Smooth muscle cell (in vitro differentiated cells): ENCODE results near the gene COL2A1. TPM values are rescaled to one million over a fixed set of nuclear protein-coding genes. Genes with fewer than 3 reads are reported as not detected.
"Not testable (repeated sequence)": the region's sequence is repeated elsewhere in the genome, so short reads cannot be mapped to it uniquely, and the experiment has no call there.

Experiments
- DNase-seq: peaks from one replicate; lab custom pipeline; 2025; ENCODE audit not compliant: unreplicated experiment; lab: John Stamatoyannopoulos, UW
- H2AFZ ChIP-seq: fragments of 200-600 bp; sonication (generic); 2 replicates; pipeline ENCODE4 v1.6.0; 2016; ENCODE audit warnings: antibody characterized with exemption, low read depth, mild to moderate bottlenecking
- H3F3A ChIP-seq: fragments of 200-600 bp; sonication (generic); 2 replicates; pipeline ENCODE4 v1.6.0; 2017; ENCODE audit warnings: antibody characterized with exemption, low read depth
- H3K27ac ChIP-seq: fragments of 200-600 bp; sonication (generic); 2 replicates; pipeline ENCODE4 v1.5.1; 2016; ENCODE audit warnings: low read depth, mild to moderate bottlenecking
- H3K27me3 ChIP-seq: fragments of 200-600 bp; sonication (generic); 2 replicates; pipeline ENCODE4 v1.6.1; 2016; ENCODE audit warnings: low read depth, mild to moderate bottlenecking
- H3K36me3 ChIP-seq: fragments of 200-600 bp; sonication (generic); 2 replicates; pipeline ENCODE4 v1.5.1; 2016; ENCODE audit warnings: low read depth
- H3K4me1 ChIP-seq: fragments of 200-600 bp; sonication (generic); 2 replicates; pipeline ENCODE4 v1.5.1; 2016; ENCODE audit warnings: low read depth
- H3K4me2 ChIP-seq: fragments of 200-600 bp; sonication (generic); 2 replicates; pipeline ENCODE4 v1.6.0; 2016; ENCODE audit warnings: mild to moderate bottlenecking
- H3K4me3 ChIP-seq: fragments of 200-600 bp; sonication (generic); 2 replicates; pipeline ENCODE4 v1.5.1; 2016; ENCODE audit warnings: mild to moderate bottlenecking
- H3K79me2 ChIP-seq: fragments of 200-600 bp; sonication (generic); 2 replicates; pipeline ENCODE4 v1.6.0; 2016; ENCODE audit warnings: low read depth, mild to moderate bottlenecking
- H3K9ac ChIP-seq: fragments of 200-600 bp; sonication (generic); 2 replicates; pipeline ENCODE4 v1.6.0; 2016; ENCODE audit warnings: low read depth
- H3K9me3 ChIP-seq: fragments of 200-600 bp; sonication (generic); replicated peaks from 2 replicates; pipeline ENCODE4 v1.5.1; 2016; ENCODE audit warnings: low read depth
- H4K20me1 ChIP-seq: fragments of 200-600 bp; sonication (generic); 2 replicates; pipeline ENCODE4 v1.6.0; 2016; ENCODE audit warnings: low read depth
- CTCF ChIP-seq: fragments of 200-600 bp; sonication (generic); IDR thresholded peaks from 2 replicates; pipeline ENCODE4 v1.5.1; 2017; ENCODE audit warnings: borderline replicate concordance, mild to moderate bottlenecking, antibody characterized with exemption; ENCODE audit not compliant: insufficient read depth, poor library complexity, severe bottlenecking
- WGBS: methylation state at CpG from one replicate; pipeline ENCODE4 v1.1.7; 2016; ENCODE audit warnings: low lambda C conversion rate; 5-methylcytosine and 5-hydroxymethylcytosine counted together
- polyA plus RNA-seq: library from polyadenylated mRNA; unstranded; fragments of >200 nt; fragmentation: Nextera tagmentation; extraction: Ambion mirVana; gene quantifications from 2 replicates; pipeline ENCODE4 v1.2.1, GENCODE V29; 2016
- total RNA-seq: library from RNA; depleted of rRNA; stranded (reverse); fragments of >200 nt; gene quantifications from 2 replicates; pipeline ENCODE4 v1.2.3, GENCODE V29; 2014

COL2A1 gene
- total and polyA plus RNA-seq, 2 experiments from 2014 or later = 1.6 to 8.6 TPM

- Histone ChIP-seq H3K36me3 (no peaks in the 10 kb centered on the region), H4K20me1 (no peaks in the 10 kb centered on the region), H3K79me2 (no peaks in the 10 kb centered on the region), H3K27ac (no peak overlapping the region), H3K9me3 (no peaks in the 10 kb centered on the region), H2AFZ (no peak overlapping the region), H3K27me3 (no peaks in the 10 kb centered on the region), H3F3A (no peaks in the 10 kb centered on the region), H3K4me3 (no peak overlapping the region), H3K9ac (no peak overlapping the region), H3K4me1 (no peaks in the 10 kb centered on the region), H3K4me2 (no peak overlapping the region)
- 96% methylated on average over 3 of the region's 3 CpGs for WGBS
- no peak for DNase-seq
- TF ChIP-seq CTCF = no peak
These were observed 38.7 kb downstream of the COL2A1 start for GRCh38 chr12:47965581-47965980.

GRCh38 chr12:47964106-47964728 is 40.1 kb downstream of the COL2A1 start:
- Histone ChIP-seq H3K27me3 (no peaks in the 10 kb centered on the region), H3K79me2 (no peaks in the 10 kb centered on the region), H3K4me3 (peak overlapping the region; percentile 87), H3K9ac (no peak overlapping the region), H3K4me1 (no peaks in the 10 kb centered on the region), H3K36me3 (no peaks in the 10 kb centered on the region), H4K20me1 (no peaks in the 10 kb centered on the region), H2AFZ (peak overlapping the region; percentile 95), H3K9me3 (no peaks in the 10 kb centered on the region), H3F3A (no peaks in the 10 kb centered on the region), H3K27ac (no peak overlapping the region), H3K4me2 (peak overlapping the region; percentile 94)
- TF ChIP-seq CTCF = no peak
- WGBS = 19% methylated on average over 17 of the region's 18 CpGs
- no peak for DNase-seq

- Histone ChIP-seq H3K4me3 (peak within 1 kb of the TSS; percentile 87), H3F3A (no peaks in the 10 kb centered on the region), H3K9ac (no peak within 1 kb of the TSS), H3K4me1 (no peaks in the 10 kb centered on the region), H3K36me3 (no peaks in the 10 kb centered on the region), H3K27me3 (no peaks in the 10 kb centered on the region), H4K20me1 (no peaks in the 10 kb centered on the region), H2AFZ (peak within 1 kb of the TSS; percentile 95), H3K4me2 (peak within 1 kb of the TSS; percentile 94), H3K79me2 (no peaks in the 10 kb centered on the region), H3K27ac (no peak within 1 kb of the TSS), H3K9me3 (no peaks in the 10 kb centered on the region)
- peak; percentile 98 for TF ChIP-seq CTCF
- 2% methylated on average over 57 of the region's 59 CpGs for WGBS
- peak; percentile 82 for DNase-seq
These were observed 40.8 kb downstream of the COL2A1 start, which contains the start of gene TMEM106C for GRCh38 chr12:47963340-47964040. Gene TMEM106C, plus strand, starts transcription at chr12:47963596. Its CDS starts 641 bp downstream, at chr12:47964237.

- no peak for TF ChIP-seq CTCF
- WGBS = 96% methylated on average over 11 of the region's 11 CpGs
- Histone ChIP-seq H4K20me1 (no peaks in the 10 kb centered on the region), H3K27me3 (no peaks in the 10 kb centered on the region), H3K36me3 (no peaks in the 10 kb centered on the region), H3F3A (no peaks in the 10 kb centered on the region), H3K4me2 (no peak overlapping the region), H3K4me3 (no peak overlapping the region), H3K79me2 (no peaks in the 10 kb centered on the region), H2AFZ (no peak overlapping the region), H3K9ac (no peak overlapping the region), H3K27ac (no peak overlapping the region), H3K4me1 (no peaks in the 10 kb centered on the region), H3K9me3 (no peaks in the 10 kb centered on the region)
- DNase-seq = no peak
These were observed 42.1 kb downstream of the COL2A1 start for GRCh38 chr12:47962198-47962597.

- H3K27ac ChIP-seq, H3K9ac ChIP-seq, DNase-seq, H3K4me1 ChIP-seq, H4K20me1 ChIP-seq, H3K4me2 ChIP-seq, H3K27me3 ChIP-seq, H3K79me2 ChIP-seq, H2AFZ ChIP-seq, H3K36me3 ChIP-seq, H3K4me3 ChIP-seq, H3F3A ChIP-seq, H3K9me3 ChIP-seq: not testable (repeated sequence)
- 88% methylated on average over 1 of the region's 1 CpG for WGBS
These were observed 46.6 kb downstream of the COL2A1 start for GRCh38 chr12:47957671-47958070.
